ENCODE measurements around the gene SKAP2.

DNA sequence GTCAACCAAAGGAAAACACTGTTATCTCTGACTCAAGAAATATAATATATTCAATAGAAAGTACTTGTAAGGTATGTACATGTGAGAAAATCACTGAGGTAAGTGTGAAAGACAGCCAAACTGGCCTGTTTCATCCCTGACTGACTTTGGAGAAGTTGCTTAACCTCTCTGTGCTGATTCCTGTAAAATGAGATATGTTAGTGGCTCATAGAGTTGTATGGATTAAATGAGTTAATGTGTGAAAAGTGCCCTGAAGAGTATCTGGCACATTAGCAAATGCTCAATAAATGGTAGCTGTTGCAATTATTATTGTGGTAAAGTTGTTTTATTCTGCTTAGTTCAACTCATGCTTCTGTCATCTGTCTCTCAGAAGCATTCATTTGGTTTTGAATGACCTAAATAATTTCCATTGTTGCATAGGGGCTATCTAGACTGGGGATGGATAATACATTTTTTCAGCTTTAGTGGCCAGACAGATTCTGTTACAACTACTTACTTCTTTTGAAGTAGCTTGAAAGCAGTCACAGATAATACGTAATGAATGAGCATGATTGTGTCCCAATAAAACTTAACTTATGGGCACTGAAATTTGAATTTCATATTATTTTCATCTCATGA, 84.3 kb downstream of the SKAP2 start:
- TF ChIP-seq, protein P1, sequence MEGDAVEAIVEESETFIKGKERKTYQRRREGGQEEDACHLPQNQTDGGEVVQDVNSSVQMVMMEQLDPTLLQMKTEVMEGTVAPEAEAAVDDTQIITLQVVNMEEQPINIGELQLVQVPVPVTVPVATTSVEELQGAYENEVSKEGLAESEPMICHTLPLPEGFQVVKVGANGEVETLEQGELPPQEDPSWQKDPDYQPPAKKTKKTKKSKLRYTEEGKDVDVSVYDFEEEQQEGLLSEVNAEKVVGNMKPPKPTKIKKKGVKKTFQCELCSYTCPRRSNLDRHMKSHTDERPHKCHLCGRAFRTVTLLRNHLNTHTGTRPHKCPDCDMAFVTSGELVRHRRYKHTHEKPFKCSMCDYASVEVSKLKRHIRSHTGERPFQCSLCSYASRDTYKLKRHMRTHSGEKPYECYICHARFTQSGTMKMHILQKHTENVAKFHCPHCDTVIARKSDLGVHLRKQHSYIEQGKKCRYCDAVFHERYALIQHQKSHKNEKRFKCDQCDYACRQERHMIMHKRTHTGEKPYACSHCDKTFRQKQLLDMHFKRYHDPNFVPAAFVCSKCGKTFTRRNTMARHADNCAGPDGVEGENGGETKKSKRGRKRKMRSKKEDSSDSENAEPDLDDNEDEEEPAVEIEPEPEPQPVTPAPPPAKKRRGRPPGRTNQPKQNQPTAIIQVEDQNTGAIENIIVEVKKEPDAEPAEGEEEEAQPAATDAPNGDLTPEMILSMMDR (IDR thresholded peaks at IDR 0.05; ENCODE audit: poor library complexity, severe bottlenecking): no peak
- no peak for TF ChIP-seq SMC3 (conservative IDR thresholded peaks at IDR 0.05; ENCODE audit: poor library complexity)
- no peak for TF ChIP-seq EZH2 (IDR thresholded peaks at IDR 0.05; ENCODE audit: borderline replicate concordance, insufficient read depth, low read length, poor library complexity, severe bottlenecking)
- TF ChIP-seq EP300 (conservative IDR thresholded peaks at IDR 0.05; ENCODE audit: poor library complexity, severe bottlenecking): no peak
- TF ChIP-seq POLR2AphosphoS5 (IDR thresholded peaks at IDR 0.05): no peak
- TF ChIP-seq MXI1 (conservative IDR thresholded peaks at IDR 0.05; ENCODE audit: poor library complexity, severe bottlenecking): no peak
- TF ChIP-seq REST (IDR thresholded peaks at IDR 0.05; ENCODE audit: borderline replicate concordance): no peak
